WTC11 (cell line): ENCODE measurements around the gene SAP130. TPM values are rescaled to one million over a fixed set of nuclear protein-coding genes. Genes with fewer than 3 reads are reported as not detected.

Experiments used
- ATAC-seq: fragments of 200-7000 bp; cut with Tn5 transposase; 2 replicates; pipeline ENCODE4 v1.10.0; 2021; ENCODE audit warnings: mild to moderate bottlenecking, moderate library complexity
- CTCF ChIA-PET: fragments of 300-600 bp; sonication (Branson Sonifier 250); formaldehyde crosslinking; loops from one replicate; lab custom pipeline; 2021; ENCODE audit warnings: antibody characterized with exemption; lab: Charles Lee
- POLR2A ChIA-PET: fragments of 350-600 bp; sonication (Branson Sonifier 250); formaldehyde crosslinking; loops from one replicate; lab custom pipeline; 2021; ENCODE audit warnings: antibody characterized with exemption; lab: Charles Lee
- DNase-seq: peaks from one replicate; pipeline ENCODE4 v3.0.0; 2021; ENCODE audit warnings: low spot score
- H3K27ac Mint-ChIP-seq: 2 replicates; pipeline ENCODE4 v1.8.0; 2021; ENCODE audit warnings: mixed read lengths
- H3K27me3 Mint-ChIP-seq: 2 replicates; pipeline ENCODE4 v1.8.0; 2021; ENCODE audit warnings: low read depth, mild to moderate bottlenecking, moderate library complexity, mixed read lengths
- H3K36me3 Mint-ChIP-seq: 2 replicates; pipeline ENCODE4 v1.8.0; 2021; ENCODE audit warnings: mixed read lengths
- H3K4me1 Mint-ChIP-seq: 2 replicates; pipeline ENCODE4 v1.8.0; 2022; ENCODE audit warnings: mixed read lengths
- H3K4me3 Mint-ChIP-seq: 2 replicates; pipeline ENCODE4 v1.8.0; 2021; ENCODE audit warnings: mild to moderate bottlenecking, moderate library complexity, mixed read lengths
- H3K9me3 Mint-ChIP-seq: 2 replicates; pipeline ENCODE4 v1.8.0; 2021; ENCODE audit warnings: mixed read lengths
- ETV6 ChIP-seq: sonication (generic); formaldehyde crosslinking; IDR thresholded peaks from 2 replicates; pipeline ENCODE4 v1.8.1; 2022; ENCODE audit warnings: mild to moderate bottlenecking, missing genetic modification reagents
- GABPB1 ChIP-seq: sonication (generic); formaldehyde crosslinking; IDR thresholded peaks from 2 replicates; pipeline ENCODE4 v1.8.1; 2023; ENCODE audit warnings: mild to moderate bottlenecking, missing genetic modification reagents
- HMGA2 ChIP-seq: fragments of 250-450 bp; sonication (Bioruptor Pico); IDR thresholded peaks from 2 replicates; pipeline ENCODE4 v1.4.0; 2021; ENCODE audit warnings: mild to moderate bottlenecking, moderate library complexity
- JAZF1 ChIP-seq: fragments of 250-450 bp; sonication (Bioruptor Pico); IDR thresholded peaks from 2 replicates; pipeline ENCODE4 v1.9.0; 2021; ENCODE audit warnings: moderate library complexity, mild to moderate bottlenecking, inconsistent platforms
- MXD4 ChIP-seq: fragments of 250-450 bp; sonication (Bioruptor Pico); IDR thresholded peaks from 2 replicates; pipeline ENCODE4 v1.8.0; 2021; ENCODE audit warnings: mild to moderate bottlenecking, moderate library complexity, borderline replicate concordance
- NFATC4 ChIP-seq: fragments of 250-450 bp; sonication (Bioruptor Pico); IDR thresholded peaks from 2 replicates; pipeline ENCODE4 v1.9.0; 2021; ENCODE audit warnings: mild to moderate bottlenecking
- OVOL2 ChIP-seq: fragments of 250-450 bp; sonication (Bioruptor Pico); IDR thresholded peaks from 2 replicates; pipeline ENCODE4 v1.9.0; 2021; ENCODE audit warnings: mild to moderate bottlenecking, borderline replicate concordance
- TP53 ChIP-seq: sonication (generic); formaldehyde crosslinking; IDR thresholded peaks from 2 replicates; pipeline ENCODE4 v1.8.1; 2023; ENCODE audit warnings: mild to moderate bottlenecking, missing genetic modification reagents
- total RNA-seq: library from RNA; stranded (reverse); gene quantifications from 3 replicates; pipeline ENCODE4 v1.2.3, GENCODE V29; 2021
- TF ChIP-seq, protein P1 (sequence below): sonication (generic); formaldehyde crosslinking; IDR thresholded peaks from 2 replicates; pipeline ENCODE4 v1.8.0; 2022; ENCODE audit warnings: mild to moderate bottlenecking, missing genetic modification reagents
- TF ChIP-seq, protein P2 (sequence below): fragments of 250-450 bp; sonication (Bioruptor Pico); conservative IDR thresholded peaks from 2 replicates; pipeline ENCODE4 v1.9.0; 2021; ENCODE audit warnings: mild to moderate bottlenecking
- TF ChIP-seq, protein P3 (sequence below): sonication (generic); formaldehyde crosslinking; IDR thresholded peaks from 2 replicates; pipeline ENCODE4 v1.8.1; 2023; ENCODE audit warnings: mild to moderate bottlenecking, missing genetic modification reagents, moderate library complexity
- TF ChIP-seq, protein P4 (sequence below): sonication (generic); formaldehyde crosslinking; IDR thresholded peaks from 2 replicates; pipeline ENCODE4 v1.8.0; 2023; ENCODE audit warnings: missing genetic modification reagents, mild to moderate bottlenecking, borderline replicate concordance
- TF ChIP-seq, protein P5 (sequence below): sonication (generic); formaldehyde crosslinking; IDR thresholded peaks from 2 replicates; pipeline ENCODE4 v1.8.1; 2022; ENCODE audit warnings: low read depth, missing genetic modification reagents, borderline replicate concordance
- TF ChIP-seq, protein P6 (sequence below): sonication (generic); formaldehyde crosslinking; IDR thresholded peaks from 2 replicates; pipeline ENCODE4 v1.8.1; 2023; ENCODE audit warnings: mild to moderate bottlenecking, missing genetic modification reagents
- TF ChIP-seq, protein P7 (sequence below): sonication (generic); formaldehyde crosslinking; IDR thresholded peaks from 2 replicates; pipeline ENCODE4 v1.8.1; 2023; ENCODE audit warnings: mild to moderate bottlenecking, missing genetic modification reagents, moderate library complexity

SAP130 gene
- total RNA-seq, 1 experiment from 2014 or later, result 45.6 TPM

DNA sequence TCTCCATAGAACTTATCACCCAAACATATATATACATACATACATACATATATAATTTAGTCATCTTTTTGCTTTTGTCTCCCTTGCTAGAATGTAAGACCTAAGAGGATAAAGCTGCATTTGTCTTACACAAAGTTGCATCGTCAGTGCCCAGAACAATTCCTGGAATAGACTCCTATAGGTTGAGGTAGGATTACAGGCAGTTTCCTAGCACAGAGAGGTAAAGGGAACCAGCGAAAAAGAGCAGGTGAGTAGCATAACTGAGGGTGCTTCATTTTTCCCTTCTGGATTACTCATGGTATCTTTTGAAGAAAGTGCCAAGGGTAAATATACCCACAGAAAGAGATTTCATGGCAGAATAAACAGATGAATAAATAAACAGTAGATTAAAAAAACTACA is 74.0 kb downstream of the SAP130 start:
- ChIA-PET CTCF (no interaction called here), POLR2A (no interaction called here)
- Mint-ChIP-seq H3K27me3 (no peaks in the 10 kb centered on the region), H3K4me3 (no peak overlapping the region), H3K27ac (no peak overlapping the region), H3K9me3 (no peaks in the 10 kb centered on the region)
- TF ChIP-seq HMGA2 (no peak), GABPB1 (CRISPR knock-in tag) (peak; percentile 65)
- TF ChIP-seq, all 79 proteins: peak for 1
- Mint-ChIP-seq H3K36me3 (peaks cover 36% of the 10 kb centered on the region), H3K4me1 (no peaks in the 10 kb centered on the region)
- DNase-seq (no peak), ATAC-seq (no peak)

DNA sequence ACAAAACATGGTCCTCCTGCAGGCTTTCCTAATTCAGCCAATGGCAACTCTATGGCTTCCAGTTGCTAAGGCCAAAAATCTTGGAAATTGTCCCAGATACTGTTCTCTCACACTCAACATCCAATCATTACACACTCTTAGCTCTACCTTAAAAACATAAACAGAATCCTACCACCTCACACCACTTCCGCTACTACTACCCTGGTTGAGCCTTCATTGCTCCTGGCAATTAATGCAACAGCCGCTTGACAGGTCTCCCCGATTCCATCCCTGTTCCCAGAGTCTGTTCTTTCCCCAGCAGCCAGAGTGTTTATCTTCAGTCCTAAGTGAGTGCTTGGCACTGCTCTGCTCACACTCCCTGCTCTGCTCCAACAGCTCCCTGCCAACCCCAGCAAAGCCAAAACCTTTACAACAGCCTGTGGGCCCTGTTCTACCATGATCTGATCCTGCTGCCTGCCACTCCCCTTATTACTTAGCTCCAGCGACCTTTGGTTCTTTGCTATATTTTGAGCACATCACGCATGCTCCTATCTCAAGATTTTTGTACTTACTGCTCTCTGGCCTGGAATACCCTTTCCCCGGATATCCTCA is 74.6 kb downstream of the SAP130 start:
- Mint-ChIP-seq H3K36me3 (peaks cover 39% of the 10 kb centered on the region), H3K9me3 (no peaks in the 10 kb centered on the region), H3K27me3 (no peaks in the 10 kb centered on the region), H3K4me1 (no peaks in the 10 kb centered on the region), H3K27ac (no peak overlapping the region), H3K4me3 (no peak overlapping the region)
- ATAC-seq, result no peak
- no peak for TF ChIP-seq MXD4 (CRISPR knock-in tag)
- TF ChIP-seq, protein P1, sequence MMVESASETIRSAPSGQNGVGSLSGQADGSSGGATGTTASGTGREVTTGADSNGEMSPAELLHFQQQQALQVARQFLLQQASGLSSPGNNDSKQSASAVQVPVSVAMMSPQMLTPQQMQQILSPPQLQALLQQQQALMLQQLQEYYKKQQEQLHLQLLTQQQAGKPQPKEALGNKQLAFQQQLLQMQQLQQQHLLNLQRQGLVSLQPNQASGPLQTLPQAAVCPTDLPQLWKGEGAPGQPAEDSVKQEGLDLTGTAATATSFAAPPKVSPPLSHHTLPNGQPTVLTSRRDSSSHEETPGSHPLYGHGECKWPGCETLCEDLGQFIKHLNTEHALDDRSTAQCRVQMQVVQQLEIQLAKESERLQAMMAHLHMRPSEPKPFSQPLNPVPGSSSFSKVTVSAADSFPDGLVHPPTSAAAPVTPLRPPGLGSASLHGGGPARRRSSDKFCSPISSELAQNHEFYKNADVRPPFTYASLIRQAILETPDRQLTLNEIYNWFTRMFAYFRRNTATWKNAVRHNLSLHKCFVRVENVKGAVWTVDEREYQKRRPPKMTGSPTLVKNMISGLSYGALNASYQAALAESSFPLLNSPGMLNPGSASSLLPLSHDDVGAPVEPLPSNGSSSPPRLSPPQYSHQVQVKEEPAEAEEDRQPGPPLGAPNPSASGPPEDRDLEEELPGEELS (CRISPR knock-in tag), result no peak
- no peak for TF ChIP-seq NFATC4 (CRISPR knock-in tag)
- TF ChIP-seq, protein P2, sequence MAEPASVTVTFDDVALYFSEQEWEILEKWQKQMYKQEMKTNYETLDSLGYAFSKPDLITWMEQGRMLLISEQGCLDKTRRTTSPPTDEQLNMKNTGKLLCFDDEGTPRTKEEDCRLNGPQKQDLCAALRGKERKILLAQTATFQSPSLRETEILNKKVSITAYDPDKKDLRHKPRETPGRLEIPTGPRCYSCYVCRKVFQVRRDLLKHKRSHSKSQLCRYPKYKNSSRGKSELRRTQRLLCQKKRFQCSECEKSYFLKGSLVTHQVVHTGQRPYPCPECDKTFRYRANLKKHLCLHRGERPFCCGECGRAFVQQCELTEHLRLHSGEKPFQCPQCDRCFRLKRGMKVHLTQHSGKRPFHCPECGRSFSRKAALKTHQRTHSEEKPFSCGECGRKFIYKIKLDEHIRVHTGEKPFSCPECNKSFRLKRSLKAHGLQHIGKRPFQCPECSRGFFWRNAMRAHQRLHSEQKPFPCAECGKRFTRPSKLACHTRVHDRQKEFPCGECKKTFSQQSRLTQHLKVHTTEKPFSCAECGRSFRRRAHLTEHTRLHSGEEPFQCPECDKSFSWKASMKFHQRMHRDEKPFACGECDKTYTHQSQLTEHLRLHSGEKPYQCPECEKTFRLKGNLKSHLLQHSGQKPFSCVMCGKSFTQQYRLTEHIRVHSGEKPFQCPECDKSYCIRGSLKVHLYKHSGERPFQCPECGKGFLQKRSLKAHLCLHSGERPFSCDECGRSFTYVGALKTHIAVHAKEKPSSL (CRISPR knock-in tag), result no peak
- TF ChIP-seq TP53, result no peak
- TF ChIP-seq, protein P3, sequence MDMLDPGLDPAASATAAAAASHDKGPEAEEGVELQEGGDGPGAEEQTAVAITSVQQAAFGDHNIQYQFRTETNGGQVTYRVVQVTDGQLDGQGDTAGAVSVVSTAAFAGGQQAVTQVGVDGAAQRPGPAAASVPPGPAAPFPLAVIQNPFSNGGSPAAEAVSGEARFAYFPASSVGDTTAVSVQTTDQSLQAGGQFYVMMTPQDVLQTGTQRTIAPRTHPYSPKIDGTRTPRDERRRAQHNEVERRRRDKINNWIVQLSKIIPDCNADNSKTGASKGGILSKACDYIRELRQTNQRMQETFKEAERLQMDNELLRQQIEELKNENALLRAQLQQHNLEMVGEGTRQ (CRISPR knock-in tag), result no peak
- no peak for TF ChIP-seq OVOL2
- TF ChIP-seq ETV6, result no peak
- TF ChIP-seq, protein P4, sequence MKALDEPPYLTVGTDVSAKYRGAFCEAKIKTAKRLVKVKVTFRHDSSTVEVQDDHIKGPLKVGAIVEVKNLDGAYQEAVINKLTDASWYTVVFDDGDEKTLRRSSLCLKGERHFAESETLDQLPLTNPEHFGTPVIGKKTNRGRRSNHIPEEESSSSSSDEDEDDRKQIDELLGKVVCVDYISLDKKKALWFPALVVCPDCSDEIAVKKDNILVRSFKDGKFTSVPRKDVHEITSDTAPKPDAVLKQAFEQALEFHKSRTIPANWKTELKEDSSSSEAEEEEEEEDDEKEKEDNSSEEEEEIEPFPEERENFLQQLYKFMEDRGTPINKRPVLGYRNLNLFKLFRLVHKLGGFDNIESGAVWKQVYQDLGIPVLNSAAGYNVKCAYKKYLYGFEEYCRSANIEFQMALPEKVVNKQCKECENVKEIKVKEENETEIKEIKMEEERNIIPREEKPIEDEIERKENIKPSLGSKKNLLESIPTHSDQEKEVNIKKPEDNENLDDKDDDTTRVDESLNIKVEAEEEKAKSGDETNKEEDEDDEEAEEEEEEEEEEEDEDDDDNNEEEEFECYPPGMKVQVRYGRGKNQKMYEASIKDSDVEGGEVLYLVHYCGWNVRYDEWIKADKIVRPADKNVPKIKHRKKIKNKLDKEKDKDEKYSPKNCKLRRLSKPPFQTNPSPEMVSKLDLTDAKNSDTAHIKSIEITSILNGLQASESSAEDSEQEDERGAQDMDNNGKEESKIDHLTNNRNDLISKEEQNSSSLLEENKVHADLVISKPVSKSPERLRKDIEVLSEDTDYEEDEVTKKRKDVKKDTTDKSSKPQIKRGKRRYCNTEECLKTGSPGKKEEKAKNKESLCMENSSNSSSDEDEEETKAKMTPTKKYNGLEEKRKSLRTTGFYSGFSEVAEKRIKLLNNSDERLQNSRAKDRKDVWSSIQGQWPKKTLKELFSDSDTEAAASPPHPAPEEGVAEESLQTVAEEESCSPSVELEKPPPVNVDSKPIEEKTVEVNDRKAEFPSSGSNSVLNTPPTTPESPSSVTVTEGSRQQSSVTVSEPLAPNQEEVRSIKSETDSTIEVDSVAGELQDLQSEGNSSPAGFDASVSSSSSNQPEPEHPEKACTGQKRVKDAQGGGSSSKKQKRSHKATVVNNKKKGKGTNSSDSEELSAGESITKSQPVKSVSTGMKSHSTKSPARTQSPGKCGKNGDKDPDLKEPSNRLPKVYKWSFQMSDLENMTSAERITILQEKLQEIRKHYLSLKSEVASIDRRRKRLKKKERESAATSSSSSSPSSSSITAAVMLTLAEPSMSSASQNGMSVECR, result no peak
- TF ChIP-seq, protein P5, sequence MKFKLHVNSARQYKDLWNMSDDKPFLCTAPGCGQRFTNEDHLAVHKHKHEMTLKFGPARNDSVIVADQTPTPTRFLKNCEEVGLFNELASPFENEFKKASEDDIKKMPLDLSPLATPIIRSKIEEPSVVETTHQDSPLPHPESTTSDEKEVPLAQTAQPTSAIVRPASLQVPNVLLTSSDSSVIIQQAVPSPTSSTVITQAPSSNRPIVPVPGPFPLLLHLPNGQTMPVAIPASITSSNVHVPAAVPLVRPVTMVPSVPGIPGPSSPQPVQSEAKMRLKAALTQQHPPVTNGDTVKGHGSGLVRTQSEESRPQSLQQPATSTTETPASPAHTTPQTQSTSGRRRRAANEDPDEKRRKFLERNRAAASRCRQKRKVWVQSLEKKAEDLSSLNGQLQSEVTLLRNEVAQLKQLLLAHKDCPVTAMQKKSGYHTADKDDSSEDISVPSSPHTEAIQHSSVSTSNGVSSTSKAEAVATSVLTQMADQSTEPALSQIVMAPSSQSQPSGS (CRISPR knock-in tag), result no peak
- TF ChIP-seq, protein P6, sequence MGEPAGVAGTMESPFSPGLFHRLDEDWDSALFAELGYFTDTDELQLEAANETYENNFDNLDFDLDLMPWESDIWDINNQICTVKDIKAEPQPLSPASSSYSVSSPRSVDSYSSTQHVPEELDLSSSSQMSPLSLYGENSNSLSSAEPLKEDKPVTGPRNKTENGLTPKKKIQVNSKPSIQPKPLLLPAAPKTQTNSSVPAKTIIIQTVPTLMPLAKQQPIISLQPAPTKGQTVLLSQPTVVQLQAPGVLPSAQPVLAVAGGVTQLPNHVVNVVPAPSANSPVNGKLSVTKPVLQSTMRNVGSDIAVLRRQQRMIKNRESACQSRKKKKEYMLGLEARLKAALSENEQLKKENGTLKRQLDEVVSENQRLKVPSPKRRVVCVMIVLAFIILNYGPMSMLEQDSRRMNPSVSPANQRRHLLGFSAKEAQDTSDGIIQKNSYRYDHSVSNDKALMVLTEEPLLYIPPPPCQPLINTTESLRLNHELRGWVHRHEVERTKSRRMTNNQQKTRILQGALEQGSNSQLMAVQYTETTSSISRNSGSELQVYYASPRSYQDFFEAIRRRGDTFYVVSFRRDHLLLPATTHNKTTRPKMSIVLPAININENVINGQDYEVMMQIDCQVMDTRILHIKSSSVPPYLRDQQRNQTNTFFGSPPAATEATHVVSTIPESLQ (CRISPR knock-in tag), result no peak
- TF ChIP-seq, protein P7, sequence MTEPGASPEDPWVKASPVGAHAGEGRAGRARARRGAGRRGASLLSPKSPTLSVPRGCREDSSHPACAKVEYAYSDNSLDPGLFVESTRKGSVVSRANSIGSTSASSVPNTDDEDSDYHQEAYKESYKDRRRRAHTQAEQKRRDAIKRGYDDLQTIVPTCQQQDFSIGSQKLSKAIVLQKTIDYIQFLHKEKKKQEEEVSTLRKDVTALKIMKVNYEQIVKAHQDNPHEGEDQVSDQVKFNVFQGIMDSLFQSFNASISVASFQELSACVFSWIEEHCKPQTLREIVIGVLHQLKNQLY, result no peak
- TF ChIP-seq JAZF1, result no peak
- DNase-seq, result no peak
- ChIA-PET CTCF (no interaction called here), POLR2A (no interaction called here)
